Body of pancreas (tissue), 4 donors: ENCODE measurements around the gene KCNIP4. TPM values are rescaled to one million over a fixed set of nuclear protein-coding genes. Genes with fewer than 3 reads are reported as not detected.

Experiments used
- ATAC-seq: fragments of 150-250 bp; one replicate; pipeline ENCODE4 v1.9.1; 2016
- DNase-seq, 4 donors: peaks; one replicate each; pipeline ENCODE4 v3.0.0-alpha.2; 2019
- H3K27ac ChIP-seq, 4 donors: fragments of 200-600 bp; sonication (generic); 1 replicate in 3 of 4; 2 replicates in 1 of 4; pipeline versions ENCODE4 v1.5.1 to v1.6.1; 2016 to 2019; ENCODE audit warnings: mild to moderate bottlenecking in 1 of 4, mixed read lengths in 1 of 4, moderate library complexity in 1 of 4
- H3K27me3 ChIP-seq, 2 donors: fragments of 200-600 bp; sonication (generic); one replicate each; pipeline ENCODE4 v1.6.0; 2016; ENCODE audit warnings: mild to moderate bottlenecking in 1 of 2
- H3K36me3 ChIP-seq, 2 donors: fragments of 200-600 bp; sonication (generic); replicated peaks in 1 of 2; 2 replicates each; pipeline ENCODE4 v1.5.1; 2016; ENCODE audit warnings: low read depth in 2 of 2; ENCODE audit not compliant: insufficient read depth in 1 of 2
- H3K4me1 ChIP-seq: fragments of 200-600 bp; sonication (generic); one replicate; pipeline ENCODE4 v1.6.0; 2016
- H3K4me3 ChIP-seq, 2 donors: fragments of 200-600 bp; sonication (generic); 1 replicate in 1 of 2; 2 replicates in 1 of 2; pipeline ENCODE4 v1.5.1; 2016 to 2019
- H3K9me3 ChIP-seq, 3 donors: fragments of 200-600 bp; sonication (generic); 1 replicate in 2 of 3; 2 replicates in 1 of 3; pipeline ENCODE4 v1.5.1; 2016
- CTCF ChIP-seq, 7 experiments: fragments of 450-650 bp in 4 of 7; fragments of 200-600 bp in 3 of 7; sonication (generic) in 3 of 7; IDR thresholded peaks; one replicate each; pipeline ENCODE4 v1.5.1; 2016 to 2019; ENCODE audit warnings: antibody characterized with exemption in 7 of 7
- POLR2A ChIP-seq, 3 donors: fragments of 450-650 bp; IDR thresholded peaks; one replicate each; pipeline ENCODE4 v1.6.1; 2016; ENCODE audit warnings: antibody characterized with exemption in 3 of 3, mild to moderate bottlenecking in 2 of 3
- WGBS, 2 donors: methylation state at CpG; one replicate each; pipeline ENCODE4 v1.1.5; 2017; 5-methylcytosine and 5-hydroxymethylcytosine counted together
- intact Hi-C: fragments of 100-400 bp; cut with DNase I; formaldehyde crosslinking; loops from one replicate; pipeline ENCODE4 v1.15.1; 2023
- total RNA-seq, 2 donors: library from RNA; depleted of rRNA; stranded (reverse); fragments of >200 nt; gene quantifications; one replicate each; pipeline ENCODE4 v1.1.0, GENCODE V29; 2016

Gene KCNIP4
- total RNA-seq, 2 donors from 2014 or later = not detected

DNA sequence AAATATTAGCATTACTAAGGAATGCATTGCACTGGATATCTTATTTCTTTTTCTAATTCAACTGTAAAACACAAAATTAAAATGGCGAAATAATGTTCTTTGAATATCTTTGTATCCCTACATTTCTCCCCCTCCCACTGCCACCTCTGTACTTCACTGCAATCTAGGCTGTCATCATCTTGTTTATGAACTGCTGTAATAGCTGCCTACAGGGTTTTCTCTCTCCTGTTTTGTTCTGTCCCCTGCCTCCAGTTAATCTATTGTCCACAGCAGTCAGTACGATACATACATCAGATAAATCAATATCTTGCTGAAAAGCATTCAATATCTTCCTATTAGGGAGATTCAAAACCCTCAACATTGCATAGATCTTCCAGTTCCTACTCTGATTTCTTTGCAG lies 528.4 kb downstream of the KCNIP4 start:
- no peaks in the 10 kb centered on the region for H3K9me3 ChIP-seq
- H3K27ac ChIP-seq = no peak overlapping the region
- intact Hi-C loops = no loop called here
- ATAC-seq = no peak
- no peaks in the 10 kb centered on the region for H3K4me1 ChIP-seq
- H3K36me3 ChIP-seq = no peaks in the 10 kb centered on the region
- TF ChIP-seq POLR2A (IDR thresholded peaks at IDR 0.05) (no peak), CTCF (IDR thresholded peaks at IDR 0.05) (no peak)
- 46 to 53% methylated on average over 2 of the region's 2 CpGs for WGBS, 2 donors
- H3K27me3 ChIP-seq = no peaks in the 10 kb centered on the region
- no peak overlapping the region for H3K4me3 ChIP-seq
- no peak for DNase-seq

DNA sequence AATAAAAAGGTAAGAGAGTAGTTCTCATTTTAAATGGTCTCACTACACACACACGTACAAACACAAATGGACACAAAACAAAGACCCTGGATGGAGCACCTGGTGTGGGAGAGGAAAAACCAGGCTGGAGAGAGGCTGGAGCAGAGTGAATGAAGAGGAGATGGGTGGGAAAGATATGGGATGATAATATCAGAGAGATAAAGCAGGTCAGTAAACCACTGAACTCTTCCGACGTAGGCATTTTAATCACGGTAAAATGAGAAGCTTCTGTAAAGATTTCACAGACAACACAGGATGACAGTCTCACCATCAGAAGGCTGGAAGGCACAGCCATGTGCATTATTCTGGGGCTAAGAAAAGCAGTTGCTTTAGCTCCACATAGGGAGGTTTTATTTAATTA lies 532.8 kb downstream of the KCNIP4 start:
- Histone ChIP-seq H3K4me1 (no peaks in the 10 kb centered on the region), H3K36me3 (no peaks in the 10 kb centered on the region), H3K4me3 (no peak overlapping the region), H3K27me3 (no peaks in the 10 kb centered on the region), H3K27ac (no peak overlapping the region), H3K9me3 (no peaks in the 10 kb centered on the region)
- TF ChIP-seq POLR2A (IDR thresholded peaks at IDR 0.05) = no peak
- no peak for TF ChIP-seq CTCF (IDR thresholded peaks at IDR 0.05)
- no peak for ATAC-seq
- intact Hi-C loops = no loop called here
- 66 to 70% methylated on average over 4 of the region's 4 CpGs for WGBS, 2 donors
- DNase-seq = no peak

DNA sequence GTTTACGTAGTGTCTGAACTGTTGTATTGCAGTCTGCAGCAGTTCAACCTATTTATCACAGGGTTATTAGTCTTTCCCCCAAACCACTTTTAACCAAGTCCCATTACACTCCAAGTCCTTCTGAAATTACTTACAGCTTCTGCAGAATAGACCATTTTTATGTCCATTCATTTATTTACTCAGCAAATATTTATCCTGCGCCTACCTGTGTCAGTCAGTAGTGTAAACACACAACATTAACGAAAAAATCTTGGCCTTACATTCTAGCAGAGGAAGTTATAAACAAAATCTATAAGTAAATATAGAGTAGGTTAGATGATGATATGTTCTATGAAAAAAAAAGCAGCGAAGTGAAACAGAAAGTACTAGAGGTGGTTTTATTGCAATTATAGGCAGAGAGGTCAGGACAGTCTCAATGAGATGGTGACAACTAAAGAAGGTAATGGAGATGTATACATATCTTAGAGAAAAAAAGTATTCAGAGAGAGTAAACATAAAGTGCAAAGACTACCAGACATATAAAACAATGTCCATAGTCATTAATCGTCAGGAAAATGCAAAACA lies 534.7 kb downstream of the KCNIP4 start:
- no peaks in the 10 kb centered on the region for H3K9me3 ChIP-seq
- no peak for TF ChIP-seq CTCF (IDR thresholded peaks at IDR 0.05)
- no peak for TF ChIP-seq POLR2A (IDR thresholded peaks at IDR 0.05)
- no peak for ATAC-seq
- H3K27me3 ChIP-seq = no peaks in the 10 kb centered on the region
- H3K36me3 ChIP-seq = no peaks in the 10 kb centered on the region
- intact Hi-C loops = no loop called here
- H3K4me1 ChIP-seq = no peaks in the 10 kb centered on the region
- whole genome bisulfite sequencing, 2 donors = 20% methylated on average over 5 of the region's 5 CpGs
- no peak overlapping the region for H3K4me3 ChIP-seq
- DNase-seq = no peak
- H3K27ac ChIP-seq = no peak overlapping the region

GRCh38 chr4:21411086-21411485 lies 537.5 kb downstream of the KCNIP4 start:
- Histone ChIP-seq H3K9me3 (no peaks in the 10 kb centered on the region), H3K4me1 (no peaks in the 10 kb centered on the region), H3K27me3 (no peaks in the 10 kb centered on the region), H3K27ac (no peak overlapping the region), H3K36me3 (no peaks in the 10 kb centered on the region), H3K4me3 (no peak overlapping the region)
- ATAC-seq (no peak), DNase-seq (no peak)
- intact Hi-C loops = no loop called here
- TF ChIP-seq CTCF (IDR thresholded peaks at IDR 0.05) = no peak
- TF ChIP-seq POLR2A (IDR thresholded peaks at IDR 0.05) = no peak
- WGBS, 2 donors = 12 to 37% methylated on average over 1 of the region's 1 CpG

- ATAC-seq = no peak
- Histone ChIP-seq H3K9me3 (no peaks in the 10 kb centered on the region), H3K27me3 (no peaks in the 10 kb centered on the region), H3K4me1 (no peaks in the 10 kb centered on the region), H3K36me3 (no peaks in the 10 kb centered on the region), H3K27ac (no peak overlapping the region), H3K4me3 (no peak overlapping the region)
- DNase-seq = no peak
- intact Hi-C loops = no loop called here
- no peak for TF ChIP-seq CTCF (IDR thresholded peaks at IDR 0.05)
- TF ChIP-seq POLR2A (IDR thresholded peaks at IDR 0.05) = no peak
- 86 to 100% methylated on average over 4 of the region's 4 CpGs for WGBS, 2 donors
These were observed 538.2 kb downstream of the KCNIP4 start for GRCh38 chr4:21410372-21410771.
